ENCODE measurements around the gene DRG1.
"Not testable (repeated sequence)": the region's sequence is repeated elsewhere in the genome, so short reads cannot be mapped to it uniquely, and the experiment has no call there.

DRG1 gene

GRCh38 chr22:31443516-31443915 is 44.1 kb downstream of the DRG1 start:
- no peak for DNase-seq

- peak; percentile 51 for DNase-seq
Measured at GRCh38 chr22:31445642-31446041, 46.2 kb downstream of the DRG1 start.

GRCh38 chr22:31446208-31446607 is 46.8 kb downstream of the DRG1 start:
- DNase-seq = no peak

- DNase-seq = no peak
Measured at GRCh38 chr22:31446767-31447166, 47.4 kb downstream of the DRG1 start.

GRCh38 chr22:31447337-31447736 is 47.9 kb downstream of the DRG1 start:
- no peak for DNase-seq

GRCh38 chr22:31448382-31448781 is 49.0 kb downstream of the DRG1 start:
- DNase-seq = no peak

- DNase-seq = no peak
Measured at GRCh38 chr22:31449506-31449905, 50.1 kb downstream of the DRG1 start.

GRCh38 chr22:31451709-31452571 is 52.5 kb downstream of the DRG1 start:
- DNase-seq = peak; percentile 51

- no peak for DNase-seq
Measured at GRCh38 chr22:31461699-31462098, 62.3 kb downstream of the DRG1 start.

GRCh38 chr22:31465307-31465706 is 65.9 kb downstream of the DRG1 start:
- DNase-seq = no peak

GRCh38 chr22:31474743-31475142 is 75.3 kb downstream of the DRG1 start:
- DNase-seq = no peak

GRCh38 chr22:31475800-31476199 is 76.4 kb downstream of the DRG1 start:
- DNase-seq = peak; percentile 51

- DNase-seq = no peak
Measured at GRCh38 chr22:31477329-31477728, 77.9 kb downstream of the DRG1 start.

GRCh38 chr22:31481129-31481528 is 81.7 kb downstream of the DRG1 start:
- DNase-seq = no peak

GRCh38 chr22:31482470-31482869 is 83.1 kb downstream of the DRG1 start:
- DNase-seq = not testable (repeated sequence)

All from activated CD4-positive, alpha-beta T cell treated with anti-CD3 and anti-CD28 coated beads, Interleukin-2, Interleukin-6, amounts not matched to agents 100 ng/mL and 50 ng/mL, durations not matched to agents 16 hours and 8 hours (primary cell).